ENCODE measurements around the gene NKX2-3.
A peak's percentile ranks its signal among the peaks of the same experiment; 100 is the strongest.

Gene NKX2-3

GRCh38 chr10:99526861-99527504 is 5.8 kb upstream of the NKX2-3 start:
- DNase-seq (ENCODE audit: low spot score): no peak
- in situ Hi-C loops (cut with MboI; ENCODE audit: low sequenced_read_pairs, unreplicated experiment): no loop called here
- no peak for TF ChIP-seq CTCF (IDR thresholded peaks at IDR 0.05; ENCODE audit: borderline replicate concordance, control extremely low read depth, extremely low read depth, insufficient read depth, missing control alignments)

GRCh38 chr10:99527526-99528493 is 4.9 kb upstream of the NKX2-3 start:
- no peak for DNase-seq (ENCODE audit: low spot score)
- in situ Hi-C loops (cut with MboI; ENCODE audit: low sequenced_read_pairs, unreplicated experiment): no loop called here
- TF ChIP-seq CTCF (IDR thresholded peaks at IDR 0.05; ENCODE audit: borderline replicate concordance, control extremely low read depth, extremely low read depth, insufficient read depth, missing control alignments): no peak

- DNase-seq (ENCODE audit: low spot score): no peak
- TF ChIP-seq CTCF (IDR thresholded peaks at IDR 0.05; ENCODE audit: borderline replicate concordance, control extremely low read depth, extremely low read depth, insufficient read depth, missing control alignments): no peak
- in situ Hi-C loops (cut with MboI; ENCODE audit: low sequenced_read_pairs, unreplicated experiment): no loop called here
Observed at GRCh38 chr10:99528494-99529441, 4.0 kb upstream of the NKX2-3 start.

GRCh38 chr10:99529591-99530107 is 3.1 kb upstream of the NKX2-3 start:
- TF ChIP-seq CTCF (IDR thresholded peaks at IDR 0.05; ENCODE audit: borderline replicate concordance, control extremely low read depth, extremely low read depth, insufficient read depth, missing control alignments): no peak
- in situ Hi-C loops (cut with MboI; ENCODE audit: low sequenced_read_pairs, unreplicated experiment): no loop called here
- DNase-seq (ENCODE audit: low spot score): no peak

GRCh38 chr10:99530108-99531025 is 2.4 kb upstream of the NKX2-3 start:
- peak; percentile 41 for DNase-seq (ENCODE audit: low spot score)
- TF ChIP-seq CTCF (IDR thresholded peaks at IDR 0.05; ENCODE audit: borderline replicate concordance, control extremely low read depth, extremely low read depth, insufficient read depth, missing control alignments): no peak
- in situ Hi-C loops (cut with MboI; ENCODE audit: low sequenced_read_pairs, unreplicated experiment): no loop called here
